WTC11 (cell line): Measurements from ENCODE around the gene TENT4B. TPM values are rescaled to one million over a fixed set of nuclear protein-coding genes. Genes with fewer than 3 reads are reported as not detected.

Experiments
- ATAC-seq: fragments of 200-7000 bp; cut with Tn5 transposase; 2 replicates; pipeline ENCODE4 v1.10.0; 2021; ENCODE audit warnings: mild to moderate bottlenecking, moderate library complexity
- CTCF ChIA-PET: fragments of 300-600 bp; sonication (Branson Sonifier 250); formaldehyde crosslinking; loops from one replicate; lab custom pipeline; 2021; ENCODE audit warnings: antibody characterized with exemption; lab: Charles Lee
- POLR2A ChIA-PET: fragments of 350-600 bp; sonication (Branson Sonifier 250); formaldehyde crosslinking; loops from one replicate; lab custom pipeline; 2021; ENCODE audit warnings: antibody characterized with exemption; lab: Charles Lee
- DNase-seq: peaks from one replicate; pipeline ENCODE4 v3.0.0; 2021; ENCODE audit warnings: low spot score
- H3K27ac Mint-ChIP-seq: 2 replicates; pipeline ENCODE4 v1.8.0; 2021; ENCODE audit warnings: mixed read lengths
- H3K27me3 Mint-ChIP-seq: 2 replicates; pipeline ENCODE4 v1.8.0; 2021; ENCODE audit warnings: low read depth, mild to moderate bottlenecking, moderate library complexity, mixed read lengths
- H3K36me3 Mint-ChIP-seq: 2 replicates; pipeline ENCODE4 v1.8.0; 2021; ENCODE audit warnings: mixed read lengths
- H3K4me1 Mint-ChIP-seq: 2 replicates; pipeline ENCODE4 v1.8.0; 2022; ENCODE audit warnings: mixed read lengths
- H3K4me3 Mint-ChIP-seq: 2 replicates; pipeline ENCODE4 v1.8.0; 2021; ENCODE audit warnings: mild to moderate bottlenecking, moderate library complexity, mixed read lengths
- H3K9me3 Mint-ChIP-seq: 2 replicates; pipeline ENCODE4 v1.8.0; 2021; ENCODE audit warnings: mixed read lengths
- CBFB ChIP-seq: sonication (generic); formaldehyde crosslinking; IDR thresholded peaks from 2 replicates; pipeline ENCODE4 v1.8.1; 2022; ENCODE audit warnings: mild to moderate bottlenecking, low read depth, missing genetic modification reagents
- ELF4 ChIP-seq: sonication (generic); formaldehyde crosslinking; IDR thresholded peaks from 2 replicates; pipeline ENCODE4 v1.8.1; 2022; ENCODE audit warnings: low read depth, mild to moderate bottlenecking, moderate library complexity, missing genetic modification reagents
- FOXK1 ChIP-seq: sonication (generic); formaldehyde crosslinking; IDR thresholded peaks from 2 replicates; pipeline ENCODE4 v1.8.0; 2022; ENCODE audit warnings: mild to moderate bottlenecking, moderate library complexity, missing genetic modification reagents
- HMGA2 ChIP-seq: fragments of 250-450 bp; sonication (Bioruptor Pico); IDR thresholded peaks from 2 replicates; pipeline ENCODE4 v1.4.0; 2021; ENCODE audit warnings: mild to moderate bottlenecking, moderate library complexity
- NFYB ChIP-seq: sonication (generic); formaldehyde crosslinking; conservative IDR thresholded peaks from 2 replicates; pipeline ENCODE4 v1.8.0; 2022; ENCODE audit warnings: low read depth, missing genetic modification reagents
- NR3C1 ChIP-seq: sonication (generic); formaldehyde crosslinking; conservative IDR thresholded peaks from 2 replicates; pipeline ENCODE4 v1.8.1; 2023; ENCODE audit warnings: low read depth, mild to moderate bottlenecking, missing genetic modification reagents
- PRRX2 ChIP-seq: fragments of 250-450 bp; sonication (Bioruptor Pico); IDR thresholded peaks from 2 replicates; pipeline ENCODE4 v1.8.0; 2021; ENCODE audit warnings: mild to moderate bottlenecking
- SP1 ChIP-seq: sonication (generic); formaldehyde crosslinking; conservative IDR thresholded peaks from 2 replicates; pipeline ENCODE4 v1.8.1; 2022; ENCODE audit warnings: missing genetic modification reagents
- TCF7 ChIP-seq: sonication (generic); formaldehyde crosslinking; IDR thresholded peaks from 2 replicates; pipeline ENCODE4 v1.8.0; 2022; ENCODE audit warnings: mild to moderate bottlenecking, low read depth, missing genetic modification reagents, moderate library complexity
- ZBTB21 ChIP-seq: sonication (generic); formaldehyde crosslinking; IDR thresholded peaks from 2 replicates; pipeline ENCODE4 v1.8.1; 2023; ENCODE audit warnings: mild to moderate bottlenecking, missing genetic modification reagents, borderline replicate concordance
- ZNF138 ChIP-seq: sonication (generic); formaldehyde crosslinking; conservative IDR thresholded peaks from 2 replicates; pipeline ENCODE4 v1.8.1; 2022; ENCODE audit warnings: mild to moderate bottlenecking, moderate library complexity, missing genetic modification reagents
- ZNF219 ChIP-seq: sonication (generic); formaldehyde crosslinking; IDR thresholded peaks from 2 replicates; pipeline ENCODE4 v1.8.0; 2023; ENCODE audit warnings: missing genetic modification reagents, mild to moderate bottlenecking, borderline replicate concordance
- ZNF396 ChIP-seq: fragments of 250-450 bp; sonication (Bioruptor Pico); IDR thresholded peaks from 2 replicates; pipeline ENCODE4 v1.8.0; 2021; ENCODE audit warnings: mild to moderate bottlenecking, moderate library complexity, borderline replicate concordance
- total RNA-seq: library from RNA; stranded (reverse); gene quantifications from 3 replicates; pipeline ENCODE4 v1.2.3, GENCODE V29; 2021
- TF ChIP-seq, protein P1 (sequence below): fragments of 250-450 bp; sonication (Bioruptor Pico); IDR thresholded peaks from 2 replicates; pipeline ENCODE4 v2.1.2; 2022; ENCODE audit warnings: mild to moderate bottlenecking, moderate library complexity
- TF ChIP-seq, protein P2 (sequence below): sonication (generic); formaldehyde crosslinking; IDR thresholded peaks from 2 replicates; pipeline ENCODE4 v1.8.1; 2023; ENCODE audit warnings: mild to moderate bottlenecking, missing genetic modification reagents
- TF ChIP-seq, protein P3 (sequence below): sonication (generic); formaldehyde crosslinking; IDR thresholded peaks from 2 replicates; pipeline ENCODE4 v1.8.0; 2022; ENCODE audit warnings: mild to moderate bottlenecking, missing genetic modification reagents
- TF ChIP-seq, protein P4 (sequence below): fragments of 250-450 bp; sonication (Bioruptor Pico); IDR thresholded peaks from 2 replicates; pipeline ENCODE4 v1.9.0; 2021; ENCODE audit warnings: moderate library complexity, mild to moderate bottlenecking, inconsistent platforms, borderline replicate concordance
- TF ChIP-seq, protein P5 (sequence below): sonication (generic); formaldehyde crosslinking; conservative IDR thresholded peaks from 2 replicates; pipeline ENCODE4 v1.8.1; 2022; ENCODE audit warnings: mild to moderate bottlenecking, missing genetic modification reagents
- TF ChIP-seq, protein P6 (sequence below): fragments of 200-600 bp; IDR thresholded peaks from 2 replicates; pipeline ENCODE4 v1.8.0; 2022; ENCODE audit warnings: antibody characterized with exemption
- TF ChIP-seq, protein P7 (sequence below): sonication (generic); formaldehyde crosslinking; IDR thresholded peaks from 2 replicates; pipeline ENCODE4 v1.8.0; 2023; ENCODE audit warnings: missing genetic modification reagents

The TENT4B gene
- total RNA-seq, 1 experiment from 2014 or later = 14.3 TPM

DNA sequence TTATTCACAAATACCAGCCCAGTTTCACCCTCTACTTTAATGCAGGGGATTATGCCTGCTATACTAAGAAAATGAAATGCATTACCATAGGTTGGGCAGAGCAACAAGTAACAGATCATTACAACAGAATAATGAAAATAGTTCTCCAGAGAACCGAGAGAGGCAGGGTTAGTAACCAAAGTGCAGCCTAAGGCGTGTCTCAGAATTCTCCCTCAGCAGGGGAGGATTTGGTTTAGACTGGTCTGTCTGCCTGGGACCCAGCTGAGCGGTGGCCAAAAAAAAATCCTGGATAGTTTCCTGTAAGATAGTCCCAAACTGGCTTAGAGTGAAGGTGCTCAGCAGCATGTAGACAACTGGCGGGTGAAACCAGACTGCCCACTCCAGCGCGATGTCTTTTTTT, 82.5 kb downstream of the TENT4B start:
- Mint-ChIP-seq H3K9me3 (peaks cover 4% of the 10 kb centered on the region), H3K27me3 (peaks cover 4% of the 10 kb centered on the region), H3K36me3 (no peaks in the 10 kb centered on the region), H3K4me1 (peaks cover 7% of the 10 kb centered on the region), H3K27ac (no peak overlapping the region), H3K4me3 (no peak overlapping the region)
- TF ChIP-seq, protein P1, sequence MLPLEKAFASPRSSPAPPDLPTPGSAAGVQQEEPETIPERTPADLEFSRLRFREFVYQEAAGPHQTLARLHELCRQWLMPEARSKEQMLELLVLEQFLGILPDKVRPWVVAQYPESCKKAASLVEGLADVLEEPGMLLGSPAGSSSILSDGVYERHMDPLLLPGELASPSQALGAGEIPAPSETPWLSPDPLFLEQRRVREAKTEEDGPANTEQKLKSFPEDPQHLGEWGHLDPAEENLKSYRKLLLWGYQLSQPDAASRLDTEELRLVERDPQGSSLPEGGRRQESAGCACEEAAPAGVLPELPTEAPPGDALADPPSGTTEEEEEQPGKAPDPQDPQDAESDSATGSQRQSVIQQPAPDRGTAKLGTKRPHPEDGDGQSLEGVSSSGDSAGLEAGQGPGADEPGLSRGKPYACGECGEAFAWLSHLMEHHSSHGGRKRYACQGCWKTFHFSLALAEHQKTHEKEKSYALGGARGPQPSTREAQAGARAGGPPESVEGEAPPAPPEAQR (CRISPR knock-in tag) = no peak
- TF ChIP-seq TCF7 (CRISPR knock-in tag) = no peak
- ChIA-PET POLR2A (no interaction called here), CTCF (interaction anchor here (0.6 to 3.0 kb wide), 3 partner anchors 22 to 95 kb away, joined by 3 to 12 read pairs (median 4); no protein-coding TSS in a partner anchor)
- ATAC-seq = peak; percentile 47
- no peak for DNase-seq

DNA sequence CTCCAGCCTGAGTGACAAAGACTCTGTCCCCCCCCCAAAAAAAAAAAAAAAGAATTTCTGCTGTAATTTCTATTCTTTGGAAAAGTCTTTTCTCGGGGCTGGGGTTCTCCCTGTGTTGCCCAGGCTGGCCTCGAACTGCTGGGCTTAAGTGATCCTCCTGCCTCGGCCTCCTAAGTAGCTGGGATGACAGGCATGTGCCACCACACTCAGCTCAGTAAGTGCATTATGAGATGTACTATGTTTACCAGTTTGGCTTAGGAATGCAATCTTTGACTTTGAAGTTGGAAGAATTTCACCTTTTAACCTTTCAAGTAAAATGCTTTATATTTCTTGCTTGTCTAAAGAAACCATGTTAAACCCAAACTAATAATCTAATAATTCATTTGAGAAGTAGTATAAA, 85.2 kb downstream of the TENT4B start:
- Mint-ChIP-seq H3K36me3 (no peaks in the 10 kb centered on the region), H3K4me1 (peaks cover 7% of the 10 kb centered on the region), H3K9me3 (peaks cover 4% of the 10 kb centered on the region), H3K4me3 (no peak overlapping the region), H3K27me3 (peaks cover 4% of the 10 kb centered on the region), H3K27ac (no peak overlapping the region)
- CTCF ChIA-PET = interaction anchor here (0.8 kb wide), 1 partner anchor 28 kb away, joined by 3 read pairs; no protein-coding TSS in a partner anchor
- DNase-seq = no peak
- no peak for ATAC-seq
- POLR2A ChIA-PET = no interaction called here
- TF ChIP-seq, protein P2, sequence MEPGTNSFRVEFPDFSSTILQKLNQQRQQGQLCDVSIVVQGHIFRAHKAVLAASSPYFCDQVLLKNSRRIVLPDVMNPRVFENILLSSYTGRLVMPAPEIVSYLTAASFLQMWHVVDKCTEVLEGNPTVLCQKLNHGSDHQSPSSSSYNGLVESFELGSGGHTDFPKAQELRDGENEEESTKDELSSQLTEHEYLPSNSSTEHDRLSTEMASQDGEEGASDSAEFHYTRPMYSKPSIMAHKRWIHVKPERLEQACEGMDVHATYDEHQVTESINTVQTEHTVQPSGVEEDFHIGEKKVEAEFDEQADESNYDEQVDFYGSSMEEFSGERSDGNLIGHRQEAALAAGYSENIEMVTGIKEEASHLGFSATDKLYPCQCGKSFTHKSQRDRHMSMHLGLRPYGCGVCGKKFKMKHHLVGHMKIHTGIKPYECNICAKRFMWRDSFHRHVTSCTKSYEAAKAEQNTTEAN (CRISPR knock-in tag) = no peak
- TF ChIP-seq ZNF138 (CRISPR knock-in tag) (no peak), FOXK1 (CRISPR knock-in tag) (no peak), PRRX2 (CRISPR knock-in tag) (no peak), CBFB (CRISPR knock-in tag) (no peak), ZBTB21 (no peak), HMGA2 (CRISPR knock-in tag) (no peak)
- TF ChIP-seq, protein P3, sequence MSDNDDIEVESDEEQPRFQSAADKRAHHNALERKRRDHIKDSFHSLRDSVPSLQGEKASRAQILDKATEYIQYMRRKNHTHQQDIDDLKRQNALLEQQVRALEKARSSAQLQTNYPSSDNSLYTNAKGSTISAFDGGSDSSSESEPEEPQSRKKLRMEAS = no peak
- TF ChIP-seq, protein P4, sequence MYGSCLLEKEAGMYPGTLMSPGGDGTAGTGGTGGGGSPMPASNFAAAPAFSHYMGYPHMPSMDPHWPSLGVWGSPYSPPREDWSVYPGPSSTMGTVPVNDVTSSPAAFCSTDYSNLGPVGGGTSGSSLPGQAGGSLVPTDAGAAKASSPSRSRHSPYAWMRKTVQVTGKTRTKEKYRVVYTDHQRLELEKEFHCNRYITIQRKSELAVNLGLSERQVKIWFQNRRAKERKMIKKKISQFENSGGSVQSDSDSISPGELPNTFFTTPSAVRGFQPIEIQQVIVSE (CRISPR knock-in tag) = no peak

DNA sequence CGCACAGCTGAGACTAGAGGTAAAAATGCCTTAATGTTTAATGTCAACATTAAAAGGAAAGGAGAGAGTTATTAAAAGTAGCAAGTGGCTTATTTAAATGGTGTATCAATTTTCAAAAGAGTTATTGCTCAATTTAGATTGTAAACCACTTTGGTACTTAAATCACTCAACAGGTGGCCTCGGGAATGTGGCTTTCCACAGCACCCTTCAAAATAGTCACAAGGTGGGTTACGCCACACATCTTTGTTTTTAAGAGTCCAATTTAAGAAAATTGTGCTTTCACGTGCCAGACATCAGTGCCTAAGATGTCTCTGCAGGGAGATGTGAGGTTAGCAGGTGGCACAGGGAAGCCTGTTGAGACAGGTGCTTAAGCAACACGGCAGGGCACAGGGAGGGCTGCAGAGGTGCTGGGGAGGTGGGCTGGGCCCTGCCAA, 85.8 kb downstream of the TENT4B start:
- CTCF ChIA-PET = no interaction called here
- Mint-ChIP-seq H3K27ac (no peak overlapping the region), H3K27me3 (peaks cover 6% of the 10 kb centered on the region), H3K36me3 (no peaks in the 10 kb centered on the region), H3K9me3 (peaks cover 4% of the 10 kb centered on the region), H3K4me3 (no peak overlapping the region), H3K4me1 (peaks cover 7% of the 10 kb centered on the region)
- no peak for DNase-seq
- no peak for ATAC-seq
- POLR2A ChIA-PET = no interaction called here
- TF ChIP-seq, protein P5, sequence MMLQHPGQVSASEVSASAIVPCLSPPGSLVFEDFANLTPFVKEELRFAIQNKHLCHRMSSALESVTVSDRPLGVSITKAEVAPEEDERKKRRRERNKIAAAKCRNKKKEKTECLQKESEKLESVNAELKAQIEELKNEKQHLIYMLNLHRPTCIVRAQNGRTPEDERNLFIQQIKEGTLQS (CRISPR knock-in tag) = no peak
- TF ChIP-seq ELF4 (CRISPR knock-in tag) = no peak
- TF ChIP-seq, protein P6, sequence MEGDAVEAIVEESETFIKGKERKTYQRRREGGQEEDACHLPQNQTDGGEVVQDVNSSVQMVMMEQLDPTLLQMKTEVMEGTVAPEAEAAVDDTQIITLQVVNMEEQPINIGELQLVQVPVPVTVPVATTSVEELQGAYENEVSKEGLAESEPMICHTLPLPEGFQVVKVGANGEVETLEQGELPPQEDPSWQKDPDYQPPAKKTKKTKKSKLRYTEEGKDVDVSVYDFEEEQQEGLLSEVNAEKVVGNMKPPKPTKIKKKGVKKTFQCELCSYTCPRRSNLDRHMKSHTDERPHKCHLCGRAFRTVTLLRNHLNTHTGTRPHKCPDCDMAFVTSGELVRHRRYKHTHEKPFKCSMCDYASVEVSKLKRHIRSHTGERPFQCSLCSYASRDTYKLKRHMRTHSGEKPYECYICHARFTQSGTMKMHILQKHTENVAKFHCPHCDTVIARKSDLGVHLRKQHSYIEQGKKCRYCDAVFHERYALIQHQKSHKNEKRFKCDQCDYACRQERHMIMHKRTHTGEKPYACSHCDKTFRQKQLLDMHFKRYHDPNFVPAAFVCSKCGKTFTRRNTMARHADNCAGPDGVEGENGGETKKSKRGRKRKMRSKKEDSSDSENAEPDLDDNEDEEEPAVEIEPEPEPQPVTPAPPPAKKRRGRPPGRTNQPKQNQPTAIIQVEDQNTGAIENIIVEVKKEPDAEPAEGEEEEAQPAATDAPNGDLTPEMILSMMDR = no peak
- no peak for TF ChIP-seq NR3C1
- TF ChIP-seq, protein P7, sequence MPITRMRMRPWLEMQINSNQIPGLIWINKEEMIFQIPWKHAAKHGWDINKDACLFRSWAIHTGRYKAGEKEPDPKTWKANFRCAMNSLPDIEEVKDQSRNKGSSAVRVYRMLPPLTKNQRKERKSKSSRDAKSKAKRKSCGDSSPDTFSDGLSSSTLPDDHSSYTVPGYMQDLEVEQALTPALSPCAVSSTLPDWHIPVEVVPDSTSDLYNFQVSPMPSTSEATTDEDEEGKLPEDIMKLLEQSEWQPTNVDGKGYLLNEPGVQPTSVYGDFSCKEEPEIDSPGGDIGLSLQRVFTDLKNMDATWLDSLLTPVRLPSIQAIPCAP = no peak
- TF ChIP-seq, protein P1 (CRISPR knock-in tag) = no peak
- no peak for TF ChIP-seq ZNF219 (CRISPR knock-in tag)
- TF ChIP-seq NFYB (CRISPR knock-in tag) = no peak
- no peak for TF ChIP-seq ZNF396 (CRISPR knock-in tag)
- no peak for TF ChIP-seq SP1
